Measurements from ENCODE around the gene RGS6.

GRCh38 chr14:72401632-72402376 is 469.6 kb downstream of the RGS6 start:
- TF ChIP-seq POLR2AphosphoS5 (IDR thresholded peaks at IDR 0.05): no peak
- TF ChIP-seq, protein P1, sequence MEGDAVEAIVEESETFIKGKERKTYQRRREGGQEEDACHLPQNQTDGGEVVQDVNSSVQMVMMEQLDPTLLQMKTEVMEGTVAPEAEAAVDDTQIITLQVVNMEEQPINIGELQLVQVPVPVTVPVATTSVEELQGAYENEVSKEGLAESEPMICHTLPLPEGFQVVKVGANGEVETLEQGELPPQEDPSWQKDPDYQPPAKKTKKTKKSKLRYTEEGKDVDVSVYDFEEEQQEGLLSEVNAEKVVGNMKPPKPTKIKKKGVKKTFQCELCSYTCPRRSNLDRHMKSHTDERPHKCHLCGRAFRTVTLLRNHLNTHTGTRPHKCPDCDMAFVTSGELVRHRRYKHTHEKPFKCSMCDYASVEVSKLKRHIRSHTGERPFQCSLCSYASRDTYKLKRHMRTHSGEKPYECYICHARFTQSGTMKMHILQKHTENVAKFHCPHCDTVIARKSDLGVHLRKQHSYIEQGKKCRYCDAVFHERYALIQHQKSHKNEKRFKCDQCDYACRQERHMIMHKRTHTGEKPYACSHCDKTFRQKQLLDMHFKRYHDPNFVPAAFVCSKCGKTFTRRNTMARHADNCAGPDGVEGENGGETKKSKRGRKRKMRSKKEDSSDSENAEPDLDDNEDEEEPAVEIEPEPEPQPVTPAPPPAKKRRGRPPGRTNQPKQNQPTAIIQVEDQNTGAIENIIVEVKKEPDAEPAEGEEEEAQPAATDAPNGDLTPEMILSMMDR (IDR thresholded peaks at IDR 0.05): no peak
- no peak for TF ChIP-seq POLR2A (IDR thresholded peaks at IDR 0.05)

All from breast epithelium (tissue), 3 donors.